HG02973 (cell line): Measurements from ENCODE around the gene CCDC183.
"Not testable (repeated sequence)": the region's sequence is repeated elsewhere in the genome, so short reads cannot be mapped to it uniquely, and the experiment has no call there.

Experiments used
- ATAC-seq: cut with Tn5 transposase; IDR thresholded peaks from one replicate; pipeline ENCODE4 v1.9.1; 2021; ENCODE audit warnings: moderate library complexity; ENCODE audit not compliant: unreplicated experiment

CCDC183 gene

GRCh38 chr9:136799079-136799853 lies 3.1 kb downstream of the CCDC183 start:
- ATAC-seq: no peak

- ATAC-seq: no peak
Measured at GRCh38 chr9:136799854-136800657, 3.9 kb downstream of the CCDC183 start.

GRCh38 chr9:136802321-136802720 lies 6.2 kb downstream of the CCDC183 start:
- no peak for ATAC-seq

GRCh38 chr9:136803009-136803550 lies 6.9 kb downstream of the CCDC183 start:
- ATAC-seq: not testable (repeated sequence)

- ATAC-seq: no peak
Measured at GRCh38 chr9:136803551-136804508, 7.7 kb downstream of the CCDC183 start.

GRCh38 chr9:136804509-136805206 lies 8.5 kb downstream of the CCDC183 start:
- ATAC-seq: no peak

GRCh38 chr9:136805207-136805740 lies 9.1 kb downstream of the CCDC183 start:
- ATAC-seq: no peak

GRCh38 chr9:136806067-136806466 lies 9.9 kb downstream of the CCDC183 start:
- no peak for ATAC-seq

- ATAC-seq: no peak
Measured at GRCh38 chr9:136806631-136807201, 10.6 kb downstream of the CCDC183 start.

GRCh38 chr9:136807281-136808074 lies 11.3 kb downstream of the CCDC183 start, which contains the start of gene RABL6:
Gene RABL6 (plus strand): TSS chr9:136807948. CDS start chr9:136808197, 249 bp downstream.
- ATAC-seq: peak; percentile 59

- peak; percentile 24 for ATAC-seq
Measured at GRCh38 chr9:136808075-136808805, 12.1 kb downstream of the CCDC183 start.

GRCh38 chr9:136808806-136809158 lies 12.6 kb downstream of the CCDC183 start:
- no peak for ATAC-seq

- no peak for ATAC-seq
Measured at GRCh38 chr9:136814725-136815421, 18.7 kb downstream of the CCDC183 start.

- ATAC-seq: no peak
Measured at GRCh38 chr9:136815422-136815782, 19.3 kb downstream of the CCDC183 start.

GRCh38 chr9:136820971-136821825 lies 25.1 kb downstream of the CCDC183 start:
- ATAC-seq: no peak

- no peak for ATAC-seq
Measured at GRCh38 chr9:136821826-136822544, 25.8 kb downstream of the CCDC183 start.
